CD4-positive, alpha-beta memory T cell (primary cell): ENCODE data around the gene PIGX. TPM values are rescaled to one million over a fixed set of nuclear protein-coding genes. Genes with fewer than 3 reads are reported as not detected.
A peak's percentile ranks its signal among the peaks of the same experiment; 100 is the strongest.

Experiments used
- CTCF ChIA-PET: fragments of 350-600 bp; sonication (Branson Sonifier 250); formaldehyde crosslinking; loops from one replicate; lab custom pipeline; 2021; ENCODE audit warnings: inconsistent platforms; ENCODE audit not compliant: partially characterized antibody; lab: Charles Lee
- POLR2A ChIA-PET: fragments of 350-600 bp; sonication (Branson Sonifier 250); formaldehyde crosslinking; loops from one replicate; lab custom pipeline; 2021; ENCODE audit not compliant: partially characterized antibody; lab: Charles Lee
- DNase-seq, 5 donors: peaks; one replicate each; pipeline versions ENCODE4 v3.0.0 to v3.0.0-alpha.2; 2020 to 2022; ENCODE audit warnings: mixed read lengths in 1 of 5
- H3K27ac ChIP-seq: one replicate; pipeline ENCODE4 v1.7.0; 2013; ENCODE audit warnings: low read depth, low read length
- H3K27me3 ChIP-seq: 2 replicates; pipeline ENCODE4 v1.7.0; 2013; ENCODE audit warnings: mild to moderate bottlenecking, low read length, moderate library complexity; ENCODE audit not compliant: insufficient read depth
- H3K36me3 ChIP-seq: 2 replicates; pipeline ENCODE4 v1.7.0; 2013; ENCODE audit warnings: mild to moderate bottlenecking, low read length, moderate library complexity; ENCODE audit not compliant: insufficient read depth
- H3K4me1 ChIP-seq: 2 replicates; pipeline ENCODE4 v1.7.0; 2013; ENCODE audit warnings: mild to moderate bottlenecking, low read length, moderate library complexity; ENCODE audit not compliant: insufficient read depth
- H3K4me3 ChIP-seq, 2 donors: one replicate each; pipeline ENCODE4 v1.7.0; 2013; ENCODE audit warnings: low read length in 2 of 2, mild to moderate bottlenecking in 1 of 2
- H3K9me3 ChIP-seq, 2 donors: one replicate each; pipeline ENCODE4 v1.7.0; 2013; ENCODE audit warnings: low read length in 2 of 2, control low read depth in 1 of 2; ENCODE audit not compliant: control insufficient read depth in 1 of 2
- H3K27ac Mint-ChIP-seq, 7 donors: one replicate each; pipeline ENCODE4 v1.8.0; 2020 to 2021; ENCODE audit warnings: mixed read lengths in 7 of 7, mild to moderate bottlenecking in 6 of 7, inconsistent platforms in 3 of 7, moderate library complexity in 3 of 7
- H3K27me3 Mint-ChIP-seq, 2 donors: one replicate each; pipeline ENCODE4 v1.8.0; 2020 to 2021; ENCODE audit warnings: mixed read lengths in 2 of 2
- H3K36me3 Mint-ChIP-seq, 2 donors: one replicate each; pipeline ENCODE4 v1.8.0; 2020 to 2021; ENCODE audit warnings: mixed read lengths in 2 of 2, inconsistent platforms in 1 of 2, mild to moderate bottlenecking in 1 of 2
- H3K4me1 Mint-ChIP-seq, 4 donors: one replicate each; pipeline ENCODE4 v1.8.0; 2020 to 2021; ENCODE audit warnings: mixed read lengths in 4 of 4, mild to moderate bottlenecking in 1 of 4
- H3K4me3 Mint-ChIP-seq, 8 donors: one replicate each; pipeline ENCODE4 v1.8.0; 2020 to 2021; ENCODE audit warnings: mixed read lengths in 8 of 8, mild to moderate bottlenecking in 7 of 8, moderate library complexity in 6 of 8, inconsistent platforms in 3 of 8
- H3K9me3 Mint-ChIP-seq, 8 donors: one replicate each; pipeline ENCODE4 v1.8.0; 2020 to 2021; ENCODE audit warnings: mixed read lengths in 8 of 8, mild to moderate bottlenecking in 5 of 8, inconsistent platforms in 3 of 8, moderate library complexity in 1 of 8
- intact Hi-C: fragments of 100-400 bp; cut with micrococcal nuclease; formaldehyde crosslinking; loops from one replicate; pipeline ENCODE4 v1.15.1; 2023
- polyA plus RNA-seq, 2 donors: library from polyadenylated mRNA; unstranded; fragments of 300-500 nt; fragmentation: Illumina TruSeq; gene quantifications; one replicate each; pipeline ENCODE4 v1.2.3, GENCODE V29; 2021
- total RNA-seq, 2 experiments: library from RNA; stranded (reverse); gene quantifications; one replicate each; pipeline ENCODE4 v1.2.3, GENCODE V29; 2021

The PIGX gene
- total and polyA plus RNA-seq, 4 experiments from 2014 or later: 19.1 to 37.4 (median 28.9) TPM

- Histone ChIP-seq H3K9me3 (no peaks in the 10 kb centered on the region), H3K36me3 (no peaks in the 10 kb centered on the region), H3K27ac (no peak overlapping the region), H3K27me3 (no peaks in the 10 kb centered on the region), H3K4me3 (no peak overlapping the region), H3K4me1 (peaks cover 50% of the 10 kb centered on the region)
- peaks cover 4 to 12% of the 10 kb centered on the region in 2 donors for H3K36me3 Mint-ChIP-seq
- peak overlapping the region in 6 of 7 donors; percentile 19 to 95 (median 52) for H3K27ac Mint-ChIP-seq
- H3K27me3 Mint-ChIP-seq: no peaks in the 10 kb centered on the region
- ChIA-PET POLR2A (no interaction called here), CTCF (no interaction called here)
- peak overlapping the region in 6 of 8 donors; percentile 1 to 71 (median 28) for H3K4me3 Mint-ChIP-seq
- peaks cover 50 to 89% (median 65%) of the 10 kb centered on the region in 4 donors for H3K4me1 Mint-ChIP-seq
- no peak for DNase-seq
- no peaks in the 10 kb centered on the region for H3K9me3 Mint-ChIP-seq
- intact Hi-C loops: no loop called here
Observed at GRCh38 chr3:196772102-196772501, 59.9 kb downstream of the PIGX start.

- peak overlapping the region in 4 of 7 donors; percentile 6 to 62 (median 46) for H3K27ac Mint-ChIP-seq
Observed at GRCh38 chr3:196772897-196773296, 60.7 kb downstream of the PIGX start.

DNA sequence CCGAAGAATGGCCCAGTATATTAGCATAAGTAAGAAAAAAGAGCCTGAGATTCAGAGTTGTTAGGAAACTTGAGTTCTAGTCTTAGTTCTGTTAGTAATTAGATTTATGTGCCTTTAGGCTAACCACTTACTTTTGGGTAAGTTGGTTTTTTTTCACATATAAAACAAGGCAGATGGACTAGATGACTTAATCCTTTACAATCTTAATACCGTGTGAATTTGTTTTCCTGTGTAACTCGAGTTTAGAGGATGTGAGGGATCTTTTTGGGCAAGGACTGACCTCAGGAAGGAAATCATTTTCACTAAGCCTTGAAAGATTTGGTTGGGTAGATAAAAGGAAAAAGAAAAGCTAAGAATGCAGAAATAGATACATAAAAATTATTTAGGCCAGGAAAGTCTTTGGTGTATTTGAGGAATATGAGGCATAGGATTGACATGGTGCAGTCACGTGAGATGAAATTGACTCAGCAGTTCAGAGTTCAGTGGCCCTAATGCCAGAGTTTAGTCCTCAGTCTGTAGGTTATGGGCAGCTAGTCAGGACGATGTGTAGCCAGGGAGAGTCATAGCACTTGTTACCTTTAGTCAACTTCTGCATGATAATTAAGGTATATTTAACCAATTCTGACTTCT, 62.1 kb downstream of the PIGX start:
- Mint-ChIP-seq H3K27me3 (no peaks in the 10 kb centered on the region), H3K4me3 (peak overlapping the region in 6 of 8 donors; percentile 22 to 76 (median 44)), H3K4me1 (peaks cover 61 to 93% (median 76%) of the 10 kb centered on the region in 4 donors), H3K9me3 (no peaks in the 10 kb centered on the region), H3K36me3 (peaks cover 4 to 17% of the 10 kb centered on the region in 2 donors), H3K27ac (peak overlapping the region; percentile 7 to 89 (median 87))
- H3K27ac ChIP-seq: no peak overlapping the region
- no peaks in the 10 kb centered on the region for H3K27me3 ChIP-seq
- no peaks in the 10 kb centered on the region for H3K9me3 ChIP-seq
- ChIA-PET CTCF (no interaction called here), POLR2A (interaction anchor here (0.8 kb wide), 1 partner anchor 34 kb away, joined by 4 read pairs; no protein-coding TSS in a partner anchor)
- H3K4me3 ChIP-seq: no peak overlapping the region
- no peak for DNase-seq
- H3K4me1 ChIP-seq: peaks cover 69% of the 10 kb centered on the region
- no peaks in the 10 kb centered on the region for H3K36me3 ChIP-seq
- intact Hi-C loops: no loop called here

More at GRCh38 chr3:196772897-196773296, 60.7 kb downstream of the PIGX start:
- H3K27me3 ChIP-seq: no peaks in the 10 kb centered on the region
- Mint-ChIP-seq H3K4me1 (peaks cover 53 to 89% (median 66%) of the 10 kb centered on the region in 4 donors), H3K27me3 (no peaks in the 10 kb centered on the region), H3K9me3 (no peaks in the 10 kb centered on the region), H3K36me3 (peaks cover 4 to 11% of the 10 kb centered on the region in 2 donors), H3K4me3 (peak overlapping the region in 1 of 8 donors; percentile 56)
- H3K4me3 ChIP-seq: no peak overlapping the region
- DNase-seq: no peak
- POLR2A ChIA-PET: no interaction called here
- no peaks in the 10 kb centered on the region for H3K36me3 ChIP-seq
- no peaks in the 10 kb centered on the region for H3K9me3 ChIP-seq
- H3K27ac ChIP-seq: no peak overlapping the region
- intact Hi-C loops: no loop called here
- CTCF ChIA-PET: no interaction called here
- peaks cover 55% of the 10 kb centered on the region for H3K4me1 ChIP-seq

DNA sequence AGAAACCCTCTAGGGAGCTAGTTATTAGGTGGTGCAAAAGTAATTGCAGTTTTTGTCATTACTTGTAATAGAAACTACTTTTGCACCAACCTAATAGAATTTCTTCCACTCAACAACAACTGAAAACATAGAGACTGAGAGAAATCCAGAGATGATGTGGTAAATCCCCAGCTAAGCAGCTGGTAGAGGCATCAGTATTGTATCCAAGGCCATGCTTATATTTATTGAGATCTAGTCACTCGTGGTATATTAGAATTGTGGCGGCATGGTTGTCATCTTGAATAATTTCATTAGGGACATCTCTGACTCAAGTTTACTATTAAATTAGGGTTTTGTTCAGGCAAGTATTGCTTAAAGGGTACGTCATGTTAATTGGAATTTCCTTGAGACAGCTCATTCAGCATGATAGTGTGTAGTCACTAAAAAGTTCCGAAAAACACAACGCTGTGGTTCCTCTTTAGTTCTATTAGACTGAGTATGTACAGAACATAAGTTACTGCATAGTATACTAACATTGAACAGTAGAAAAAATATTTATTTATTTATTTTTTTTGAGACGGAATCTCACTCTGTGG, 62.8 kb downstream of the PIGX start:
- peak overlapping the region; percentile 7 to 89 (median 87) for H3K27ac Mint-ChIP-seq

GRCh38 chr3:196775938-196776337, 63.8 kb downstream of the PIGX start:
- H3K9me3 Mint-ChIP-seq: no peaks in the 10 kb centered on the region
- ChIA-PET POLR2A (no interaction called here), CTCF (no interaction called here)
- no peak overlapping the region for H3K4me3 ChIP-seq
- peak overlapping the region in 1 of 7 donors; percentile 55 for H3K27ac Mint-ChIP-seq
- H3K27me3 Mint-ChIP-seq: no peaks in the 10 kb centered on the region
- intact Hi-C loops: loop anchor here (5.0 kb wide), 1 partner anchor 34 kb away; no protein-coding TSS in a partner anchor
- no peaks in the 10 kb centered on the region for H3K9me3 ChIP-seq
- peak overlapping the region in 1 of 8 donors; percentile 58 for H3K4me3 Mint-ChIP-seq
- peaks cover 61 to 86% (median 76%) of the 10 kb centered on the region in 4 donors for H3K4me1 Mint-ChIP-seq
- H3K27ac ChIP-seq: no peak overlapping the region
- no peaks in the 10 kb centered on the region for H3K27me3 ChIP-seq
- no peak for DNase-seq
- H3K4me1 ChIP-seq: peaks cover 69% of the 10 kb centered on the region
- H3K36me3 Mint-ChIP-seq: peaks cover 15 to 22% of the 10 kb centered on the region in 2 donors
- H3K36me3 ChIP-seq: no peaks in the 10 kb centered on the region

More for the DNA sequence above, 62.8 kb downstream of the PIGX start:
- Histone ChIP-seq H3K4me3 (no peak overlapping the region), H3K4me1 (peaks cover 69% of the 10 kb centered on the region), H3K36me3 (no peaks in the 10 kb centered on the region), H3K27me3 (no peaks in the 10 kb centered on the region), H3K27ac (no peak overlapping the region), H3K9me3 (no peaks in the 10 kb centered on the region)
- ChIA-PET CTCF (no interaction called here), POLR2A (interaction anchor here (0.8 kb wide), 1 partner anchor 34 kb away, joined by 4 read pairs; no protein-coding TSS in a partner anchor)
- peak overlapping the region in 6 of 8 donors; percentile 22 to 76 (median 44) for H3K4me3 Mint-ChIP-seq
- H3K4me1 Mint-ChIP-seq: peaks cover 61 to 91% (median 77%) of the 10 kb centered on the region in 4 donors
- H3K9me3 Mint-ChIP-seq: no peaks in the 10 kb centered on the region
- H3K36me3 Mint-ChIP-seq: peaks cover 10 to 17% of the 10 kb centered on the region in 2 donors
- H3K27me3 Mint-ChIP-seq: no peaks in the 10 kb centered on the region
- intact Hi-C loops: loop anchor here (5.0 kb wide), 1 partner anchor 33 kb away; no protein-coding TSS in a partner anchor
- no peak for DNase-seq

DNA sequence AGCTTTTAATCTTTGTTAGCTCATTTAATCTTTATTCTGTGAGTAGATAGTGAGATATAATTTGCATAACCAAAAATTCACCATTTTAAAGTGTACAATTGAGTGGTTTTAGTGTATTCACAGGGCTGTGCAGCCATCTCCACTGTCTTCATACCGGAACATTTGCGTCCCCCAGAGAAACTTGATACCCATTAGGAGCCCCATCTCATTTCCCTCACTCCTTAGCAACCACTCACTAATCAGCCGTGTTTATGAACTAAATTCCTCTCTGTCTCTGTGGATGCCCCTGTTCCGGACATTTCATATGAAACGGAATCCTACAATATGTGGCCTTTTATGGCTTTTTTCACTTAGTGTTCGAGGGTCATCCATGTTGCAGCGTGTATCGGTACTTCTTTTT, 65.7 kb downstream of the PIGX start:
- Histone ChIP-seq H3K4me1 (peaks cover 50% of the 10 kb centered on the region), H3K27ac (no peak overlapping the region), H3K4me3 (no peak overlapping the region), H3K36me3 (peaks cover 4% of the 10 kb centered on the region), H3K27me3 (no peaks in the 10 kb centered on the region), H3K9me3 (no peaks in the 10 kb centered on the region)
- Mint-ChIP-seq H3K4me1 (peaks cover 45 to 74% (median 62%) of the 10 kb centered on the region in 4 donors), H3K36me3 (peaks cover 21 to 30% of the 10 kb centered on the region in 2 donors), H3K27ac (peak overlapping the region in 2 of 7 donors; percentile 1 to 13), H3K9me3 (no peaks in the 10 kb centered on the region), H3K4me3 (no peak overlapping the region), H3K27me3 (no peaks in the 10 kb centered on the region)
- DNase-seq: no peak
- intact Hi-C loops: loop anchor here (5.0 kb wide), 1 partner anchor 36 kb away; no protein-coding TSS in a partner anchor
- CTCF ChIA-PET: no interaction called here
- POLR2A ChIA-PET: no interaction called here

- H3K27ac Mint-ChIP-seq: peak overlapping the region in 5 of 7 donors; percentile 25 to 84 (median 45)
- CTCF ChIA-PET: no interaction called here
Observed at GRCh38 chr3:196778755-196779154, 66.6 kb downstream of the PIGX start.

More at GRCh38 chr3:196778755-196779154, 66.6 kb downstream of the PIGX start:
- H3K27ac ChIP-seq: no peak overlapping the region
- no peaks in the 10 kb centered on the region for H3K9me3 ChIP-seq
- peak overlapping the region in 1 of 8 donors; percentile 41 for H3K4me3 Mint-ChIP-seq
- peaks cover 14% of the 10 kb centered on the region for H3K36me3 ChIP-seq
- no peaks in the 10 kb centered on the region for H3K27me3 ChIP-seq
- no peak overlapping the region for H3K4me3 ChIP-seq
- H3K4me1 Mint-ChIP-seq: peaks cover 43 to 69% (median 57%) of the 10 kb centered on the region in 4 donors
- H3K4me1 ChIP-seq: peaks cover 41% of the 10 kb centered on the region
- intact Hi-C loops: loop anchor here (5.0 kb wide), 1 partner anchor 36 kb away; no protein-coding TSS in a partner anchor
- H3K9me3 Mint-ChIP-seq: peaks cover 0 to 2% (median 0%) of the 10 kb centered on the region in 8 donors
- peaks cover 30 to 39% of the 10 kb centered on the region in 2 donors for H3K36me3 Mint-ChIP-seq
- POLR2A ChIA-PET: interaction anchor here (0.9 kb wide), 1 partner anchor 250 kb away, joined by 3 read pairs; no protein-coding TSS in a partner anchor
- H3K27me3 Mint-ChIP-seq: no peaks in the 10 kb centered on the region
- no peak for DNase-seq
